Measurements from ENCODE around the gene TTLL11. TPM values are rescaled to one million over a fixed set of nuclear protein-coding genes. Genes with fewer than 3 reads are reported as not detected.

The TTLL11 gene
- polyA plus RNA-seq, 1 of the 3 experiments (the other 2 are of a cell fraction): 6.8 TPM

GRCh38 chr9:121924700-121925099 is 168.4 kb downstream of the TTLL11 start (continued):
- no peak for TF ChIP-seq FOSL2 (IDR thresholded peaks at IDR 0.05; ENCODE audit: borderline replicate concordance, low read depth)
- TF ChIP-seq SMC3 (IDR thresholded peaks at IDR 0.05; ENCODE audit: low read depth, low read length): no peak

DNA sequence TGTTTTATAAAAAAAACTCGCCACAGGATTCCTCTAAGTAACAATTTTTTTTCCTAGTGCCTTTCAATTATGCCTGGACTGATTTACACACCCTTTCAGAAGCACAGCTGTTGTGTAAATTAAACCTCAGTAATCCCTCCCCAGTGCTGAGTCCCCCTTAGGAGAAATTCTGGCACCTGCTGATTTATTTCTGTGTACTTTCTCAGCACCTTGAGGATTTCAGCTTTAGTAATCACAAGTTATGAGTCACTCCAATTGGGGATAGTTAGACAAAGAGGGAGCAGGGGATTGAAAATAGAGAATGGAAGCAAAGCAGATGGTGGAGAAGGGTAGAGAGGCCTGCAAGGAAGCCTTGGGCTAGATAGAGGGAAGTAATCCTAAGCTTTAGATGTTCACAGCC is 171.7 kb downstream of the TTLL11 start:
- Histone ChIP-seq H3K9me2 (no peaks in the 10 kb centered on the region), H3K4me1 (ENCODE audit: control insufficient read depth in 1 of 2, insufficient read depth in 2 of 2, low read depth in 1 of 2, low read length in 1 of 2) (0 out of 4 replicates have a peak, but pooled peaks cover 0 to 5% of the 10 kb centered on the region in 2 experiments), H3K4me2 (no peak overlapping the region), H3K36me3 (replicated peaks in 1 of 2; ENCODE audit: control insufficient read depth in 1 of 2, insufficient read depth in 2 of 2, low read length in 1 of 2) (no peaks in the 10 kb centered on the region), H3K9me3 (no peaks in the 10 kb centered on the region), H3K27me3 (ENCODE audit: insufficient read depth) (no peaks in the 10 kb centered on the region), H3K79me2 (ENCODE audit: insufficient read depth) (peaks cover 12% of the 10 kb centered on the region; the same call in 1 of the 2 replicates), H2AFZ (ENCODE audit: low read depth) (no peak overlapping the region), H3K4me3 (ENCODE audit: low read depth in 2 of 2, low read length in 1 of 2) (no peak overlapping the region), H3F3A (replicated peaks; ENCODE audit: insufficient read depth) (peaks cover 12% of the 10 kb centered on the region), H3K9ac (no peak overlapping the region), H3K27ac (ENCODE audit: low read depth in 2 of 2, low read length in 1 of 2) (no peak overlapping the region; a peak in 1 of 4 replicates), H4K20me1 (ENCODE audit: insufficient read depth) (no peaks in the 10 kb centered on the region)
- TF ChIP-seq, protein P1, sequence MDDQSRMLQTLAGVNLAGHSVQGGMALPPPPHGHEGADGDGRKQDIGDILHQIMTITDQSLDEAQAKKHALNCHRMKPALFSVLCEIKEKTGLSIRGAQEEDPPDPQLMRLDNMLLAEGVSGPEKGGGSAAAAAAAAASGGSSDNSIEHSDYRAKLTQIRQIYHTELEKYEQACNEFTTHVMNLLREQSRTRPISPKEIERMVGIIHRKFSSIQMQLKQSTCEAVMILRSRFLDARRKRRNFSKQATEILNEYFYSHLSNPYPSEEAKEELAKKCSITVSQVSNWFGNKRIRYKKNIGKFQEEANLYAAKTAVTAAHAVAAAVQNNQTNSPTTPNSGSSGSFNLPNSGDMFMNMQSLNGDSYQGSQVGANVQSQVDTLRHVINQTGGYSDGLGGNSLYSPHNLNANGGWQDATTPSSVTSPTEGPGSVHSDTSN (IDR thresholded peaks at IDR 0.05): no peak
- no peak for TF ChIP-seq YY1 (IDR thresholded peaks at IDR 0.05; ENCODE audit: low read depth)
- TF ChIP-seq SIN3A (IDR thresholded peaks at IDR 0.05; ENCODE audit: borderline replicate concordance, low read depth, low read length): no peak
- TF ChIP-seq, protein P2, sequence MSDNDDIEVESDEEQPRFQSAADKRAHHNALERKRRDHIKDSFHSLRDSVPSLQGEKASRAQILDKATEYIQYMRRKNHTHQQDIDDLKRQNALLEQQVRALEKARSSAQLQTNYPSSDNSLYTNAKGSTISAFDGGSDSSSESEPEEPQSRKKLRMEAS (IDR thresholded peaks at IDR 0.05; ENCODE audit: low read depth): no peak
- TF ChIP-seq RCOR1 (IDR thresholded peaks at IDR 0.05; ENCODE audit: low read length): no peak
- no peak for TF ChIP-seq JUND (IDR thresholded peaks at IDR 0.05)
- TF ChIP-seq CHD2 (IDR thresholded peaks at IDR 0.05; ENCODE audit: low read length, partially characterized antibody): no peak
- no peak for TF ChIP-seq TCF12 (IDR thresholded peaks at IDR 0.05)
- TF ChIP-seq ELF1 (IDR thresholded peaks at IDR 0.05): no peak
- TF ChIP-seq, protein P3, sequence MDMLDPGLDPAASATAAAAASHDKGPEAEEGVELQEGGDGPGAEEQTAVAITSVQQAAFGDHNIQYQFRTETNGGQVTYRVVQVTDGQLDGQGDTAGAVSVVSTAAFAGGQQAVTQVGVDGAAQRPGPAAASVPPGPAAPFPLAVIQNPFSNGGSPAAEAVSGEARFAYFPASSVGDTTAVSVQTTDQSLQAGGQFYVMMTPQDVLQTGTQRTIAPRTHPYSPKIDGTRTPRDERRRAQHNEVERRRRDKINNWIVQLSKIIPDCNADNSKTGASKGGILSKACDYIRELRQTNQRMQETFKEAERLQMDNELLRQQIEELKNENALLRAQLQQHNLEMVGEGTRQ (IDR thresholded peaks at IDR 0.05; ENCODE audit: borderline replicate concordance, low read depth, low read length): no peak
- TF ChIP-seq, protein P4, sequence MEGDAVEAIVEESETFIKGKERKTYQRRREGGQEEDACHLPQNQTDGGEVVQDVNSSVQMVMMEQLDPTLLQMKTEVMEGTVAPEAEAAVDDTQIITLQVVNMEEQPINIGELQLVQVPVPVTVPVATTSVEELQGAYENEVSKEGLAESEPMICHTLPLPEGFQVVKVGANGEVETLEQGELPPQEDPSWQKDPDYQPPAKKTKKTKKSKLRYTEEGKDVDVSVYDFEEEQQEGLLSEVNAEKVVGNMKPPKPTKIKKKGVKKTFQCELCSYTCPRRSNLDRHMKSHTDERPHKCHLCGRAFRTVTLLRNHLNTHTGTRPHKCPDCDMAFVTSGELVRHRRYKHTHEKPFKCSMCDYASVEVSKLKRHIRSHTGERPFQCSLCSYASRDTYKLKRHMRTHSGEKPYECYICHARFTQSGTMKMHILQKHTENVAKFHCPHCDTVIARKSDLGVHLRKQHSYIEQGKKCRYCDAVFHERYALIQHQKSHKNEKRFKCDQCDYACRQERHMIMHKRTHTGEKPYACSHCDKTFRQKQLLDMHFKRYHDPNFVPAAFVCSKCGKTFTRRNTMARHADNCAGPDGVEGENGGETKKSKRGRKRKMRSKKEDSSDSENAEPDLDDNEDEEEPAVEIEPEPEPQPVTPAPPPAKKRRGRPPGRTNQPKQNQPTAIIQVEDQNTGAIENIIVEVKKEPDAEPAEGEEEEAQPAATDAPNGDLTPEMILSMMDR (IDR thresholded peaks at IDR 0.05): no peak
- TF ChIP-seq EP300 (IDR thresholded peaks at IDR 0.05; ENCODE audit: borderline replicate concordance in 1 of 2, low read depth in 1 of 2, low read length in 1 of 2): no peak
- no peak for TF ChIP-seq MEF2A (IDR thresholded peaks at IDR 0.05; ENCODE audit: borderline replicate concordance, low read depth)
- TF ChIP-seq GATA2 (CRISPR knock-in tag; IDR thresholded peaks at IDR 0.05): no peak
- no peak for TF ChIP-seq MXI1 (IDR thresholded peaks at IDR 0.05; ENCODE audit: low read depth, low read length)
- POLR2A ChIA-PET: no interaction called here
- DNase-seq: no peak
- CTCF ChIA-PET: interaction anchor here (1.0 to 1.8 kb wide), 2 partner anchors 9 to 17 kb away, joined by 3 to 7 read pairs; no protein-coding TSS in a partner anchor
- WGBS (ENCODE audit: low lambda C conversion rate): 82% methylated on average over 1 of the region's 1 CpG

Data from SK-N-SH (cell line).